ENCODE measurements around the gene MGAT4C. TPM values are rescaled to one million over a fixed set of nuclear protein-coding genes. Genes with fewer than 3 reads are reported as not detected.

The MGAT4C gene
- 0.13 TPM in 1 of 2 replicates, not detected in the other for total RNA-seq

DNA sequence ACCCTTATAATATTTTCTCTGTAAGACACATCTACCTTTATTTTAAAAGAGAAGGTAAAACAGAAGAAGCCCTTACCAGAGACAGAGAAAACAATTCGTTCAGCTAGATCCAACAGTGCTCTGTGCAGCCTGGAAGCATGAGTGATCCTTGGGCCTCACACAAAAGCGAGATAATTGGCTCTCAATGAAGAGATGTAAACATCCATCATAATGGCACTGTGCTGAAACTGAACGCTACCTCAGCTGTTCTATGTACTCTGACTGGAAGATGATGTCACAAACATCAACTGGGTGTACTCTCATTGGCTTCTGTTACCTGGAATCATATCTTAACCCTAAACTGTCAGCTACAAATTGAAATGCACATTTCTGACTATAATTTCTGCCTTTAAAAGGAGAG, at the start of gene MGAT4C:
Gene MGAT4C, minus strand, starts transcription at position 229 of the 400 bp plus-strand sequence.

Data from mesangial cell (primary cell).